RWPE2 (cell line): ENCODE data around the gene UNCX.

Source experiments
- ATAC-seq: fragments of 200-7000 bp; cut with Tn5 transposase; 3 replicates; pipeline ENCODE4 v1.9.1; 2021; ENCODE audit warnings: low read depth
- DNase-seq: peaks from one replicate; pipeline ENCODE4 v3.0.0-alpha.2; 2020; ENCODE audit warnings: low spot score
- H3K27ac ChIP-seq: fragments of 450-650 bp; 2 replicates; pipeline ENCODE4 v1.5.1; 2017; ENCODE audit warnings: mild to moderate bottlenecking; ENCODE audit not compliant: poor library complexity, severe bottlenecking
- H3K27me3 ChIP-seq: fragments of 250-450 bp; sonication (Bioruptor Pico); 2 replicates; pipeline ENCODE4 v1.5.1; 2021; ENCODE audit warnings: mild to moderate bottlenecking, moderate library complexity; ENCODE audit not compliant: insufficient read depth, poor library complexity, severe bottlenecking
- H3K36me3 ChIP-seq: fragments of 250-450 bp; sonication (Bioruptor Pico); 2 replicates; pipeline ENCODE4 v1.5.1; 2020; ENCODE audit warnings: low read depth, mild to moderate bottlenecking, moderate library complexity
- H3K4me1 ChIP-seq: fragments of 250-450 bp; sonication (Bioruptor Pico); 2 replicates; pipeline ENCODE4 v1.5.1; 2021; ENCODE audit warnings: mild to moderate bottlenecking, moderate library complexity; ENCODE audit not compliant: insufficient read depth, poor library complexity, severe bottlenecking
- H3K4me3 ChIP-seq: fragments of 250-450 bp; sonication (Bioruptor Pico); 2 replicates; pipeline ENCODE4 v1.5.1; 2021; ENCODE audit warnings: mild to moderate bottlenecking, moderate library complexity; ENCODE audit not compliant: severe bottlenecking
- H3K9me3 ChIP-seq: fragments of 250-450 bp; sonication (Bioruptor Pico); 2 replicates; pipeline ENCODE4 v1.5.1; 2021; ENCODE audit warnings: mild to moderate bottlenecking, moderate library complexity; ENCODE audit not compliant: severe bottlenecking
- CTCF ChIP-seq: fragments of 450-650 bp; IDR thresholded peaks from one replicate; pipeline ENCODE4 v1.5.1; 2017; ENCODE audit warnings: mild to moderate bottlenecking, moderate library complexity; ENCODE audit not compliant: poor library complexity, severe bottlenecking

The UNCX gene

GRCh38 chr7:1267016-1267900 lies 34.6 kb downstream of the UNCX start:
- no peak for TF ChIP-seq CTCF
- no peak for ATAC-seq
- no peaks in the 10 kb centered on the region for H3K36me3 ChIP-seq
- peaks cover 70% of the 10 kb centered on the region for H3K27me3 ChIP-seq
- no peak overlapping the region for H3K4me3 ChIP-seq
- DNase-seq = no peak
- H3K27ac ChIP-seq = no peak overlapping the region
- H3K9me3 ChIP-seq = no peaks in the 10 kb centered on the region
- H3K4me1 ChIP-seq = no peaks in the 10 kb centered on the region

DNA sequence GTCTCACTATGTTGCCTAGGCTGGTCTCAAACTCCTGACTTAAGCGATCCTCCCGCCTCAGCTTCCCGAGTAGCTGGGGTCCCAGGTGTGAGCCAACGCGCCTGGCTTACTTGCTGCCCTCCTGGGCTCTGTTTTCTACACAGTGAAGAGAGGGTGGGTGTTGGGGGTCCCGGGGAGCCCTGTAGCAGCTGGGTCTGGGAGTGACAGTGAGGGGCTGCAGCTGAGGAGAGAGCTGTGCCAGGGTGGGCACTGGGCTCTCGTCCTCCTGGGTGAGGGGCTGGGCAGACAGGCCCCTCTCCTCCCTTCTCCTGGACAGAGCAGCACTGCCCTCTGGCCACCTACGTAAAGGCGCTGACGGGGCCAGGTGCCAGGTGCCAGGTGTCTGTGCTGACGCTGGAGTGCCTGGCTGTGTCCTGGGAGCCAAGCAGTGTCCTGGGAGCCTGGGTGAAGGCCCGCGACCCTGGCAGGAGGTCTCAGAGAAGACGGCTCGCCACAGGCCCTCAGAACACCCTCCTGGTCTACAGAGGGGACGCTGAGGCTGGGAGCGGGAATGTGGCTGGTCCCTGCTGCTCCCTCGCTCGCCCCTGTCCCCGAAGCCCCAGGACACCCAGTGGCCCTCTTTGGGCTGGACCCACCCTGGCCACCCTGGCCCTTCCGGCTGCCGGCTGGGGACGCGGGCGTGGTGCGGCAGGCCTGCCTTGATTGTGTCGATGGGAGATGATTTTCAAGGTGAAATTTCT lies 35.6 kb downstream of the UNCX start:
- no peak; the same call in 2 of the 3 replicates for ATAC-seq
- Histone ChIP-seq H3K9me3 (no peaks in the 10 kb centered on the region), H3K36me3 (no peaks in the 10 kb centered on the region), H3K4me1 (no peaks in the 10 kb centered on the region), H3K27ac (no peak overlapping the region), H3K4me3 (no peak overlapping the region), H3K27me3 (peaks cover 60% of the 10 kb centered on the region)
- DNase-seq = no peak
- TF ChIP-seq CTCF = no peak

DNA sequence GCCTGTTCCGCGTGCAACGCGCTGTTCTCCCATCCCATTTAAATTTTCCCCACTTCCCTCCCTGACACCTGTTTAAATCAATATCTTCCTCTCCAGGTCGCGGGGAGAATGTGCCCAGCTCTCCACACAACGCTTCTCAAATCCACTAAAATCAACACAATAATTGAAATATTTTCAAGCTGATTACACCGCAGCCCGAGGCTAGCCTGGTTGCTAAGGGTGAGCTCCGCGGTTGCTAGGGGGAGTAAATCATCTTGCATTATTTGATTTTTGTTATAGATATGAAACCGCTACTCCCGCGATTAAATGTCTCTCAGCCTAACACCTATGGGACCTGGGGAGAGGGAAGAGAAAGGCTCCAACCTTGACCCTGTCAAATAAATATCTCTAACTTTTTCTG lies 36.2 kb downstream of the UNCX start:
- ATAC-seq (no peak; the same call in 2 of the 3 replicates), DNase-seq (no peak)
- Histone ChIP-seq H3K4me1 (no peaks in the 10 kb centered on the region), H3K36me3 (no peaks in the 10 kb centered on the region), H3K27me3 (peaks cover 54% of the 10 kb centered on the region), H3K9me3 (no peaks in the 10 kb centered on the region), H3K4me3 (no peak overlapping the region), H3K27ac (no peak overlapping the region)
- TF ChIP-seq CTCF = no peak

DNA sequence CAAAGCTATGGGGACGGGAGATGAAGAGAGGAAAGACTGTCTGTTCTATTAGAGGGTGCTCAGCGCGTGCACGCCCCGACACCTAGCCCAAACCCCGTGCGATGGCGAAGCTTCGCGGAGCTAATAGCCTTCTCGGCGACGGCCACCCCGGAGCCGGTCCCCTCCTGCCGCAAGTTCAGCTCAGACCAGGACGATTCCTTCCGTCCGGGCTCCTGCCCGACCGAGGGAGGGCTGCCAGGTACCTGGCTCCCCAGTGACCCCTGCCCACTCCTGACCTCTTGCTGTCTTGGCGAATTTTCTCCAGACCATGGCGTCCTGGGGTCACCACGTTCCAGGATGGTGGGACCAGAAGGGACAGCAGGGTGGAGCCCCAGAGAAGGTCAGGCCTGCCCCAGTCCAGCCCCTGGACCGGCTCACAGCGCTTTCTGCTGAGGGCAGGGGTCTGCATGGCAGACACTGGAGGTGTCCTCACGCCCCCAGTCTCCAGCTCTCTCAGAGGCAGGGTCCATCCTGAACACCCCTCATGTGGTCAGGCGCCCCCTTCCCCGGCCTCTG lies 36.7 kb downstream of the UNCX start:
- H3K36me3 ChIP-seq = no peaks in the 10 kb centered on the region
- no peaks in the 10 kb centered on the region for H3K4me1 ChIP-seq
- no peaks in the 10 kb centered on the region for H3K9me3 ChIP-seq
- ATAC-seq = no peak; the same call in 2 of the 3 replicates
- H3K27me3 ChIP-seq = peaks cover 51% of the 10 kb centered on the region
- no peak for TF ChIP-seq CTCF
- no peak overlapping the region for H3K27ac ChIP-seq
- no peak overlapping the region for H3K4me3 ChIP-seq
- no peak for DNase-seq
